Measurements from ENCODE around the gene RSAD2. TPM values are rescaled to one million over a fixed set of nuclear protein-coding genes. Genes with fewer than 3 reads are reported as not detected.

RSAD2 gene
- total RNA-seq, 1 donor from 2014 or later, result 2.0 TPM

Other genes with a start within 250 kb of the RSAD2 start
- 7.9 TPM for gene CMPK2, start 11.9 kb upstream of the RSAD2 start, total RNA-seq
- gene RNF144A, start 39.6 kb downstream of the RSAD2 start, total RNA-seq, result 36.9 TPM

Measured in temporal lobe (tissue), 1 donor.